ENCODE measurements around the gene PARD3.
"Not testable (repeated sequence)": the region's sequence is repeated elsewhere in the genome, so short reads cannot be mapped to it uniquely, and the experiment has no call there.

The PARD3 gene

DNA sequence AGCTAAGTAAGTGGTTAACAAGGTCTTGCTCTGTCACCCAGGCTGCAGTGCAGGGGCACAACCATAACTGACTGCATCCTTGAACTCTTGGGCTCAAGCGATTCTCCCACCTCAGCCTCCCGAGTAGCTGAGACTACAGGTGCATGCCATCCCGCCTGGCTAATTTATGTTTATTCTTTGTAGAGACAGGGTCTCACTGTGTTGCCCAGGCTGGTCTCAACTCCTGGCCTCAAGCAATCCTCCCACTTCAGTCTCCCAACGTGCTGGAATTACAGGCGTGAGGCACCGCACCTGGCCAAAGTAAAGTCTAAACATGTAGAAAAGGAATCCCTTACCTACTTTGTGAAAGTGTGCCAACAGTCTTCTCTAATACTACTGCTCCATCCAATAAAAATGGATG, 17.9 kb downstream of the PARD3 start:
- DNase-seq (ENCODE audit: low read depth): no peak

DNA sequence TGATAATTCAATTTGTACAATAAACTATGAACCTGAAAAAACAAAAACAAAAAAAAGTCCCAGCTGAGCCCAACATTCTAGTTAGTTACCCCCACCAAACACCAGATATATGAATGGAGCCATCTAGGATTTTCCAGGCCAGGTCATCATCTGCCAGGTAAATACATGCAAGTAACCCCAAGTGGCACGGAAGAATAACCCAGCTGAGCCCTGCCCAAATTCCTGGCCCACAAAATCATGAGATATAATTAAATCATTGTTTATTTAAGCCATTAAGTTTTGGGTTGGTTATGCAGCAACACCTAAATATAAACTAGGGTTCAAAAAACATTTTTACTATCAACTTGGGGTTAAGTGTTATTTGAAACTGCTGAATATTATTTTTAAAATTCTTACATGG, 19.0 kb downstream of the PARD3 start:
- no peak for DNase-seq (ENCODE audit: low read depth)

DNA sequence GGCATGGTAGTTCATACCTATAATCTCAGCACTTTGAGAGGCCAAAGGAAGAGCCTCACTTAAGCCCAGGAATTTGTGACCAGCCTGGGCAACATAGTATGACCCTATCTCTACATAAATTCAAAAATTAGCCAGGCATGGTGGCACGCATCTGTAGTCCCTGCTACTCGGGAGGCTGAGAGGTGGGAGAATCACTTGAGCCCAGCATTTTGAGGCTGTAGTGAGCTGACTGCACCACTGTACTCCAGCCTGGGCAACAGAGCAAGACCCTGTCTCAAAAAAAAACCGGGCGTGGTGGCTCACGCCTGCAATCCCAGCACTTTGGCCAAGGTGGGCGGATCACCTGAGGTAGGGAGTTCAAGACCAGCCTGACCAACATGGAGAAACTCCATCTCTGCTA, 19.8 kb downstream of the PARD3 start:
- DNase-seq (ENCODE audit: low read depth): no peak

DNA sequence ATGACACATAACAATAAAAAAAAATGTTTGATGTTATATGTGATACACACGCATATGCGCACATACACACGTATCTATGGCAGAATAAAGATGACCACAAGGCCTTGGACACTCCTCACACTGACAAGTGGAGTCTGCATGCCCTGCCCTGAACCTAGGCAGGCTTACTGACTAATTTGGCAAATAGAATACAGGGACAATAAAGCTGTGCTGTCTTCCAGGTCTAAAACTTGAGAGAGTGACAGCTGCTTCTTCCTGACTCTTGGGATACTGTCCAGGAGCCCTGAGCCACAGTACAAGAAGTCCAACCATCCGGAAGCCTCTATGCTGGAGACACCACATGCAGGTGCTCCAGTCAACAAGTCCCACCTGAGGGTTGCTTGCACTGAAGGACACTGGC, 20.3 kb downstream of the PARD3 start:
- no peak for DNase-seq (ENCODE audit: low read depth)

DNA sequence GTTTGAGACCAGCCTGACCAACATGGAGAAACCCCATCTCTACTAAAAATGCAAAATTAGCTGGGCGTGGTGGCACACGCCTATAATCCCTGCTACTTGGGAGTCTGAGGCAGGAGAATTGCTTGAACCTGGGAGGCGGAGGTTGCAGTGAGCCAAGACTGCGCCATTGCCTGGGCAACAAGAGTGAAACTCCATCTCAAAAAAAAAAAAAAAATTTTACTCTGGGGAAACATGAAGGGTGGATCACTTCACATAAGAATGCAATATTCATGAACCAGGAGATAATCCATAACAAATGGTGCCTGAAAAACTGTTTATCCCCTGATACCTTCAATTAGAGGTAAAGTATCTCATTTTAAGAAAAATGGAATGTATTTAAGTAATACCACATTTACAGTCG, 21.5 kb downstream of the PARD3 start:
- not testable (repeated sequence) for DNase-seq (ENCODE audit: low read depth)

DNA sequence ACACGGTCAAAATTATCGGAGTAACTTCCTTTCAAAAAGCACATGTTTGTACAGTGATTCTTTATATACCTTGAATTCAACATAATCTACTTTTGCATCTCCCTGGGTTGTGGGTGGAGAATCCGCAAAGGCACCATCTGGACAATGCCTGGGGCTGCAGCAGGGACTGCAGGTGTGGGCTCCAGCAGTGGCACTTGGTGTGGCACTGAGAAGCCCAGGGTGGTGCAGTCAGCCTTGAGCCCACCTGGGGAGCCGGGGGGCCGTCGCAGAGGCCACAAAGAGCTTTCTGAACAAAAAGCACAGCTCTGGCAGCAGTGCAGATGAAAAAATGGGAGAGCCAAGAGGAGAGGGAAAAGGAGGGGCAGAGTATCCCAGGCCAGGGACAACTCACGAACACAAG, 22.2 kb downstream of the PARD3 start:
- no peak for DNase-seq (ENCODE audit: low read depth)

DNA sequence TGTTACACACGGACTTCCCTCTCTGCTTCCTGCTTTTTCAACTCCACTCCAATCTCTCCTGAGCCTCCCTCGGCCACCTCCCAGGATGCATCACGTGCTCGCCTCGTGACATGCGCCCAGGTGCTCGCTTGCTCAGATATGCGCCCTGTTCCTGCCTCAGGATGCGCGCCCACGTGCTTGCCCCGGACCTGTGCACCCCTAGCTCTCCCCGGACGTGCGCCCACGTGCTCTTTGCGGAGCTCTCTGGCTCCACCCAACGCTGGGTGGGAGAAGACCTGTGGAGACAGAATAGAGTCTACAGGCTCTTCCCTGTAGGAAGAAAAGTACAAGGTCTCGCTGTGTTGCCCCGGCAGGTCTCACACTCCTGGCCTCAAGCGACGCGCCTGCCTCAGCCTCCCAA, 23.1 kb downstream of the PARD3 start:
- DNase-seq (ENCODE audit: low read depth): no peak

DNA sequence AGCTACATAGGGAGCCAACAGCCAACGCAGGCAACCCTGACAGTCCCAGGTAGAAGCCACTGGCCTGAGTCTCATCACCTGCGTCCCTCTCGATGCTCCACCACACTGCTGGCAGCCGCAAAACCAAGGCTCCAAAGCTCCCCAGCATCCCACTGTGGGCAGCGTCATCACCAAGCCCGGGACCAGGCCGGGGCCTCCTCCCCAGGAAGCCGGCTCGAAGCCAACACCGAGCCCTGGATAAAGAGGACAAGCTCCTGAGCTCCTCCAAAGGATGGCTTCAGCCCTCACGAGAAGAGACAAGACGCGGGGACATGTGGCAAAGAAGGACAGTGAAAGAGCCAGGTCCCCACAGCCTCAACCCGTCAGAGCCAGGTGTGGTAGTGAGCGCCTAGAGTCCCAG, 23.9 kb downstream of the PARD3 start:
- no peak for DNase-seq (ENCODE audit: low read depth)

DNA sequence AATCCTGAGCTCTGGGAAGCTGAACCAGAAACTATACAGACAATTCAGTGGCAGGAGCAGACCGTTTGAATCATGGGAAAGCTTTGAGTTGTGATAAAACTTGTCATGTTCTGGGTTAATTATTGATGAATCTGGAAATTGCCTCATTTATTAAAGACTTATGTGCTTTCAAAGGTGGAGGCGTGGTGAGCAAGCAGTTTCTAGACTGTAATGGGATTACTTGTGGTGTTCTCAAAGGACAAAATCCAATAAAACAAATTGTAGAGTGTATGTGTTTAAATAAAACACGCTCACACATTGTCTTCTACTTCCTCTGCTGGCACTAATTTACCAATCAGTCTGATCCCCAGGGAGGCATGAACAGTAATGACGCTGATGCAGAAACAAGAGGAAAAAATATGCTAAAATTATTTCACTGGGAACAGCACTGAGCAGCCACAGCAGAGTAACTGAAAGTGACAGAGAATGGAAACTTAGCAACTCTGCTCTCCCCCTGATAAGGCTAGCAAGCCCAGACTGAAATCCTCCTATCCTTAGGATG, 25.1 kb downstream of the PARD3 start:
- no peak for DNase-seq (ENCODE audit: low read depth)

DNA sequence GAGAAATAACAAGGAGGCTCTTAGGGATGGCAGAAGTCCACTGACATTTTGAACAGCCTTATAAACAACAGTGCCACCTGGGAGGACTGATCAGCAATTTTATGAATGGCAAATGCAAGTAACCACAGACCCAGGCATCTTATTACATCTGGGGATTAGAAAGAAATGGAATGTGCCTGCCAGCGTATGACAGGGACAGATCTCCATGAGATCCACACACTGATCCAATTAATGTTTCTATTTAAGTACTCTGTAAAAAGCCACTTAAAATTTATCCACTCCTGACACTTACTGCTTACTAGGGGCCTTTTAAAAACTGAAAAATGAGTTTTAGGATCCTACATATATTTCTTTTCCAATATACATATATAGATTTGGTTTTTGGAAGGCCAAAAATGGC, 28.6 kb downstream of the PARD3 start:
- DNase-seq (ENCODE audit: low read depth): no peak

DNA sequence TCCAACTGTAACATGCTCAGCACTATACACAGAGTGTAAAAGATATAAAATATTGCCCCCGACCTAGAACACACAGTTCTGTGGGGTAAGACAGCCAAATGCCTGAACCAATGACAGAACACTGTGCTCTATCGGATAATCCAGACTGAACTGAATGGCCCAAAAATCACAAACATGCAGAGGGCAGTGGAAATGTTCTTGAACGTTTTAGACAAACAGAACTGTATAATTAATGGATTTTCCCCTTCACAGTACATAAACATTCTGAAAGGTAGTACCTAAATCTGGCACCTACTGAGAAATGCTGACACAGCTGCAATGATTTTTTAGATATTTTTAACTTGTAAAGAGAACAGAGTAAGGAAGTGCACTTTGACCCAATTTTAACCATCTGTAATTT, 33.4 kb downstream of the PARD3 start:
- DNase-seq (ENCODE audit: low read depth): no peak

DNA sequence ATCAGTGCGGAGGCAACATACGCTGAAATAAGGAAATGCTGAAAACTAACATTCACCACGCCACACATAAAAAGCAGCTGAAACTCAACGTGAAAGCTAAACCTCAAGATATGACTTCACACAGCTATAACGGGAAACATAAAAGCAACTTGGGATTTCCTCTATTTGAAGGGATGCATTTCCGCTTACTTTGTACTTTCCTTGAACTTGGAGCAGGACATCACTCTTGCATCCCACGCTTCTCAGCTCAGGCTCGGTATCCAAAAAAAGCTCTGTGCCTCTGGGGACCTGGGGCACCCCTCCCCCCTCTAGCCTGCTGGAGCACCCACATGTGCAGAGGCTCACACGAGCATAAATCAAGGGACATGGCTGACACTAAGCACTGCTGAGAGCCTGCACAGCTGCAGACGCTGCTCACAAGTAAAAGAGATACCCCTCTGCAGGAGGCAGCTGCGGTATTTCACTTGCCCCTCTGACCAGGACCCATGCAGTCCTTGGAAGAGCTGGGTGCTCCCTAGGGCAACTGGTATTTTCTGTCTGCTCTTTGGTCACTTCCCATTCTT, 34.2 kb downstream of the PARD3 start:
- peak; percentile 49 for DNase-seq (ENCODE audit: low read depth)

DNA sequence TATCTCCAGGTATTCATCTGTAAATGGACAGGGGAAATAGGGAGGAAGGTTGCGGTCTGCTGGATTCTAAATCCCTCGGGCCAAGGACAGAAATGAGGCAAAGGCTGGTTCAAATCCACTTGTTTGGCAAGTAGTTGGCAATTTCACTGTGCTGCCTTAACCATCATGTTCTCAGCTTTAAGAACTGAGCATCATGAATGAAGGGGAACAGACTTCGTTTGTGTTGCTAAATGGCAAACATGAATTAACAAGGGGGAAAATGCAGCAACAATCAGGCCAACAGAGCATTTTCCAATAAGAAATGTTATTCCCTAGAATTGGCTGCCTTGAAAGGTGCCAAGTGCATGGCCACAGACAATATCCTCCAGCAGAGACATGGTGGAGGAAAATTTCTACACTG, 36.9 kb downstream of the PARD3 start:
- DNase-seq (ENCODE audit: low read depth): no peak

DNA sequence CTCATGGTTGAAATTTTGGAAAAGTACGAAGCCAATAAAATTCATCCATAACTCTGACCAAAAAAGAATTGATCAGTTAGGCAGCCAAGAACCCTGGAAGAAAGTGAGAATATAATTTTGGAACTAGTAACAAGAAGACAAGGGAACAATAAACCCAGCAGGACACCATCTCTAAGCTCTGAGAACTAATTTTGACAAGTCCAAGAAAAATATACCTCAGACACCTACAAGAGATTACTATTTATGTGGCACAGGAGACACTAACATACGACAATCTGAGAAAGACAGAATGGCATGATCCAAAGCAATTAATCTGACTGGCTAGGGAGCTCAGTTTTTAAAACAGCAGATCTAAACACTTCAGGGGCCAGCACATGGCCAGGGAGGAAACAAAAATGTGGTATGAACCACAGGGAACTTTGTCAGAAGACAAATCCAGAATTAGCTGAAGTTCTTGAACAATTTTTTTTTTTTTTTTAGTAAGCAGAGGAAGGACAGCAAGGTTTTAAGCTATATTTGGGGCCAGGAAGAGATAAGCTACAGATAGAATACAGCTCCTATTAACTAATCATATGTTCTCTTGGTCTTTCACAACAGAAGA, 38.9 kb downstream of the PARD3 start:
- no peak for DNase-seq (ENCODE audit: low read depth)

DNA sequence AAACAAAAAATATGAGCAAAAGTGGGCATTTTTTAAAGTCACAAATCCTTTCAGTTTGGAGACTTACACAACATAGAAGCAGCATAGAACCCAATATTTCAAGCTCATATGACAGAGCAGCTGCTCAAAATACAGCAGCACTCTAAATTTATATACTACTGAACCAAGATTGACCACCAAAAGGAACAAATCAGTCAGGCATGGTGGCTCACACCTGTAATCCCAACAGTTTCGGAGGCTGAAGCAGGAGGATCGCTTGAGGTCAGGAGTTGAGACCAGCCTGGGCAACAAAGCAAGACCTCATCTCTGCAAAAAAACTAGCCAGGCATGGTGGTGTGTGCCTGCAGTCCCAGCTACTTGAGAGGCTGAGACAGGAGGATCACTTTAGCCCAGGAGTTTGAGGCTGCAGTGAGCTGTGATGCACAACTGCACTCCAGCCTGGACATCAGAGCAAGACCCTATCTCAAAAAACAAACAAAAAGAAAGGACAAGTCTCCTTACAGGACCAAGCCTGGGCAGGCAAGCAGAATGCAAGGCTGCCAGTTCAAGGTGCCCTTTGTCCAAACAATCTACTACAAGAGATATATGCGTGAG, 40.0 kb downstream of the PARD3 start:
- DNase-seq (ENCODE audit: low read depth): no peak

DNA sequence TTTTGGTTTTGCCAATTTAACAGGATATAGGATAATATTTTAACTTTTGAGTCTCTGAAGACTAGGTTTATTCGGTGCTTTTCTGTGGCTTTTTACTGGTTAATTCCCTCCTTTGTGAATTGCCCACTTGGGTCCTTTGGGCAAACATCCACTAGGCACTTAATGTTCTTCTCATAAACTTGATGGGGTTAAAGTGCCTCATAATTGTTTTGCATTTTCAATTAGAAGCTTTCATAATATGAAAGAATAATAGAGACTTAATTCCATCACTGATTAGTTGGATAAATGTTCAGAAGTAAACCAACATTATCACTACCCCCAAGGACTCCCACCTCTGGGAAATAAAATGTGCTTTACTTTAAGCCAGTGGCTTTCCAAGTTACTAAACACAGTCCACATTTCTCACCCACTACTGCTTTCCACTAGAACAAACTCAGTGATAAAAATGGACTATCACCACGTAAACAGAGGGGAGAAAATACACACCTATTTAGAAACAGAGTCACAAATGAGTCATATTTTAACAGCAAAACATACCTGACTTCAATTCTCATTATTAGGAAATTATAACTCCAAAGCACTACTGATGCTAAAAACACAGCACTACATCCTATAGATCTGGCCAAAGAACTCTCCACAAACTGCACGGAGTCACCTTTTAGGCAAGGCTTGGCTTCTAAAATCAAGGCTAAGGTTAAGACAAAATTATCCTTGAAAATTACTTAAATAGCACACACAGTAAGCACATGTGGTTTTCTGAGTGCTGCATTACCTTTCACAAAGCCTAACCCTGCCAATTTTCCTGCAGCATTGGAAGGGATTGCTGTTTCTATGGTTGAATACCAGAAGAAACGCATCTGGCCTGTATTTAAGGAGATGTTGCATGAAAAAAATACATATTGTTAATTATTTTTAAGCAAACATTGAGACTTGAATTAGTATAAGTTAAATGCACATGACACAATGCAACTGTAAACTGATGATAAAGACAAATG, 41.2 kb downstream of the PARD3 start:
- DNase-seq (ENCODE audit: low read depth): no peak

DNA sequence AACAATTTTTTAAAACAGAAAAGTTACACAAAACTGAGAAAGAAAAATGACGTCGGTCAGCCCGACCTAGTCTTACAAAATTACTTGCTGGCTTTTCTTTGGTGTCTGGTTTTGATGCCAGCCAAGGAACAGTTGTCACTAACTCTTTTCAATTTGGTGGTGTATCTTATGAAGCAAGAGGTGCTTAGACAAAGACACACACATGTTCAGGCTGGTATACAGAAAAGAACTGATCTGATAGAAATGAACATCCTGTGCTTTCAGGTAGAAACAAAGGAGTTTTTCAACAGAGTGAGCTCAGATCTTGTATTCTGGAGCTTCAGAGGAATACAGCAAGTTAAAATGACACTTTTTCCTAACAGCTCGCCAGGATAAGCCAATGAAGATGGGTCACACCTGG, 43.6 kb downstream of the PARD3 start:
- DNase-seq (ENCODE audit: low read depth): no peak

DNA sequence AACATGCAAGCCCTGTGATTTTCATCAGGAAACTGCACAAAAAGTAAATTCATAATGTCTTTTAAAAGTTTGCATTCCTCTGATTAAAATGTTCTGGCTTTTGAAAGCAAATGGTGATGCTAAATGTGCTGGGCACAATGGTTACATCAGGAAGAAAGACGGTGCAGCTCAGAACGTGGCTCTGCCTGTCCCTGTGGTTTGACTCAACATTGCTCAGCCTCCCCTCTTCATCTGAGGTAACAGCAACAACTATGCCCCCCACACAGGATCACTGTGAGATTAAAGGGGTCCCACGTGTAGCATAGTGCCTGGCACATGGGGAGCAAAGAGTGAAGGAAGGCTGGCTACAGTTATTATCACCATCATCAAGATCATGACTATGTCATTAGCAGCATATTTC, 44.0 kb downstream of the PARD3 start:
- no peak for DNase-seq (ENCODE audit: low read depth)

DNA sequence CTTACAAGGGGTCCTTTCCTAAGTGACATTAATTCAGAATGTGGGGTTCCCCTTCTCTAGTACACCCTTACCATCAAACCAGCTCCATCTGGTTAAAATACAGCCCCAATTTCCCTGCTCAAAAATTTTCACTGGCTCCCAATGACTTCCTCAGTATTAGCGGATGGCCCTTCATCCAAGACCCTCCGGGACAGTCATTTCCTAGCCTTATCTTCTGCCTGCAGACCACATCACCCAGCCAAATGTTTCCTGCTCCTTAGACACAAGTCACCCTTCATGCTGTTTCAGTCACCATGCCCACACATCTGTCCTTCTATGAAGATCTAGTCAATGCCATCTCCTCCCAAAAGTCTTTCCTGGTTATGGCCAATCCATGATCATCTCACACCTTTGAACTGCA, 45.2 kb downstream of the PARD3 start:
- no peak for DNase-seq (ENCODE audit: low read depth)

DNA sequence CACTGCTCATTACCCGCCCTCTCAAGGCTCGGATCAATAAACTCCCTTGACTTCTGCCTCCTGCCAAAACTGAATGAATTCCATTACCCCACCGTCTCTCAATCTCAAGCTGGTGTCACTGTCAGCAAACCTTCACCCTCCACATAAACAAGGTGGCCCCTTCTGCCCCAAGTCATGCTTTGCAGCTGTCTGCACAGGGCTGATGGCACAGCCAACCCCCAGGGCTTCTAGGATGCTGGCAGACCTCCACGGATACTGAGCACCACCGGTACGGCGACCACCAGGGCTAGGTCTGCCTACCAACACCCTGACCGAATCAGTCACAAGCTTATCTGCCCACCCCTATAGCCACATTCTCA, 46.1 kb downstream of the PARD3 start:
- no peak for DNase-seq (ENCODE audit: low read depth)

DNA sequence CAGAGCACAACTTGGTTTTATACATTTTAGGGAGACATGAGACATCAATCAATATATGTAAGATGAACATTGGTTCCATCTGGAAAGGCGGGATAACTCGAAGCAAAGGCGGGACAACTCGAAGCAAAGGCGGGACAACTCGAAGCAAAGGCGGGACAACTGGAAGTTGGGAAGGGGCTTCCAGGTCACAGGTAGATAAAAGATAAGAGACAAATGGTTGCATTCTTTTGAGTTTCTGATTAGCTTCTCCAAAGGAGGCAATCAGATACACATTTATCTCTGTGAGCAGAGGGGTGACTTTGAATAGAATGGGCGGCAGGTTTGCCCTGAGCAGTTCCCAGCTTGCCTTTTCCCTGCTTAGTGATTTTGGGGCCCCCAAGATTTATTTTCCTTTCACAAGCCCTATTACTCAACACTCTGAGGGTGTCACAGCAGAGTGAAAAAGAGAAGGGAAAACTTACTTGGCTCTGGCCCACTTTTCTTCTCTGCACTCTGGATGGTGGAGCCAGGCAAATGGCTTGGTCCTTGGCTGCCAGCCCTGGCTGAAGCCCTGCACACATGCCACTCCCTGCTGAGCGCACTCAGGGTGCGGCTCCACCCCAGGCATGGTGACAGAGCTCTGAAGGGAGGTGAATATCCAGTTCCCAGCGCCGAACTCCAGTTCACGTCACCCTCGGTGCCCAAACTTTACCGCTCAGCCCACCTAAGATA, 46.7 kb downstream of the PARD3 start:
- no peak for DNase-seq (ENCODE audit: low read depth)
